Measurements from ENCODE around the gene ADCK2. TPM values are rescaled to one million over a fixed set of nuclear protein-coding genes. Genes with fewer than 3 reads are reported as not detected.

Gene ADCK2
- polyA plus RNA-seq, 1 of the 3 experiments (the other 2 are of a cell fraction) = 19.0 TPM

GRCh38 chr7:140678816-140679130, 6.0 kb downstream of the ADCK2 start:
- Histone ChIP-seq H3K4me2 (no peak overlapping the region), H3K4me1 (ENCODE audit: control insufficient read depth in 1 of 2, insufficient read depth in 2 of 2, low read depth in 1 of 2, low read length in 1 of 2) (peaks cover 4 to 9% of the 10 kb centered on the region in 2 experiments; a peak in 2 of 4 replicates), H3K27me3 (ENCODE audit: insufficient read depth) (no peaks in the 10 kb centered on the region), H3K9me3 (no peaks in the 10 kb centered on the region), H4K20me1 (ENCODE audit: insufficient read depth) (no peaks in the 10 kb centered on the region), H3K36me3 (replicated peaks in 1 of 2; ENCODE audit: control insufficient read depth in 1 of 2, insufficient read depth in 2 of 2, low read length in 1 of 2) (peaks cover 0 to 10% of the 10 kb centered on the region in 2 experiments), H2AFZ (ENCODE audit: low read depth) (no peak overlapping the region), H3K27ac (ENCODE audit: low read depth in 2 of 2, low read length in 1 of 2) (no peak overlapping the region), H3F3A (replicated peaks; ENCODE audit: insufficient read depth) (no peaks in the 10 kb centered on the region), H3K4me3 (ENCODE audit: low read depth in 2 of 2, low read length in 1 of 2) (no peak overlapping the region), H3K9me2 (no peaks in the 10 kb centered on the region), H3K79me2 (ENCODE audit: insufficient read depth) (no peaks in the 10 kb centered on the region), H3K9ac (no peak overlapping the region)
- ChIA-PET POLR2A (no interaction called here), CTCF (interaction anchor here (2.0 kb wide), 1 partner anchor 26 kb away, joined by 6 read pairs; no protein-coding TSS in a partner anchor)
- WGBS (ENCODE audit: low lambda C conversion rate) = 95% methylated on average over 7 of the region's 7 CpGs
- TF ChIP-seq FOXJ3 (CRISPR knock-in tag; IDR thresholded peaks at IDR 0.05) (no peak), GATA2 (CRISPR knock-in tag; IDR thresholded peaks at IDR 0.05) (no peak), RXRA (IDR thresholded peaks at IDR 0.05; ENCODE audit: borderline replicate concordance, low read depth) (no peak), GABPA (IDR thresholded peaks at IDR 0.05; ENCODE audit: low read depth) (no peak), POLR2AphosphoS5 (IDR thresholded peaks at IDR 0.05; ENCODE audit: low read depth, low read length) (no peak), JUND (IDR thresholded peaks at IDR 0.05) (no peak), TAF1 (IDR thresholded peaks at IDR 0.05; ENCODE audit: borderline replicate concordance, low read depth, low read length) (no peak), NFIC (IDR thresholded peaks at IDR 0.05; ENCODE audit: borderline replicate concordance) (no peak), IRF3 (IDR thresholded peaks at IDR 0.05; ENCODE audit: low read depth, low read length) (no peak), RCOR1 (IDR thresholded peaks at IDR 0.05; ENCODE audit: low read length) (no peak), SIN3A (IDR thresholded peaks at IDR 0.05; ENCODE audit: borderline replicate concordance, low read depth, low read length) (no peak)
- TF ChIP-seq, protein P1, sequence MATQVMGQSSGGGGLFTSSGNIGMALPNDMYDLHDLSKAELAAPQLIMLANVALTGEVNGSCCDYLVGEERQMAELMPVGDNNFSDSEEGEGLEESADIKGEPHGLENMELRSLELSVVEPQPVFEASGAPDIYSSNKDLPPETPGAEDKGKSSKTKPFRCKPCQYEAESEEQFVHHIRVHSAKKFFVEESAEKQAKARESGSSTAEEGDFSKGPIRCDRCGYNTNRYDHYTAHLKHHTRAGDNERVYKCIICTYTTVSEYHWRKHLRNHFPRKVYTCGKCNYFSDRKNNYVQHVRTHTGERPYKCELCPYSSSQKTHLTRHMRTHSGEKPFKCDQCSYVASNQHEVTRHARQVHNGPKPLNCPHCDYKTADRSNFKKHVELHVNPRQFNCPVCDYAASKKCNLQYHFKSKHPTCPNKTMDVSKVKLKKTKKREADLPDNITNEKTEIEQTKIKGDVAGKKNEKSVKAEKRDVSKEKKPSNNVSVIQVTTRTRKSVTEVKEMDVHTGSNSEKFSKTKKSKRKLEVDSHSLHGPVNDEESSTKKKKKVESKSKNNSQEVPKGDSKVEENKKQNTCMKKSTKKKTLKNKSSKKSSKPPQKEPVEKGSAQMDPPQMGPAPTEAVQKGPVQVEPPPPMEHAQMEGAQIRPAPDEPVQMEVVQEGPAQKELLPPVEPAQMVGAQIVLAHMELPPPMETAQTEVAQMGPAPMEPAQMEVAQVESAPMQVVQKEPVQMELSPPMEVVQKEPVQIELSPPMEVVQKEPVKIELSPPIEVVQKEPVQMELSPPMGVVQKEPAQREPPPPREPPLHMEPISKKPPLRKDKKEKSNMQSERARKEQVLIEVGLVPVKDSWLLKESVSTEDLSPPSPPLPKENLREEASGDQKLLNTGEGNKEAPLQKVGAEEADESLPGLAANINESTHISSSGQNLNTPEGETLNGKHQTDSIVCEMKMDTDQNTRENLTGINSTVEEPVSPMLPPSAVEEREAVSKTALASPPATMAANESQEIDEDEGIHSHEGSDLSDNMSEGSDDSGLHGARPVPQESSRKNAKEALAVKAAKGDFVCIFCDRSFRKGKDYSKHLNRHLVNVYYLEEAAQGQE (IDR thresholded peaks at IDR 0.05; ENCODE audit: low read depth, low read length) = no peak
- DNase-seq = no peak

DNA sequence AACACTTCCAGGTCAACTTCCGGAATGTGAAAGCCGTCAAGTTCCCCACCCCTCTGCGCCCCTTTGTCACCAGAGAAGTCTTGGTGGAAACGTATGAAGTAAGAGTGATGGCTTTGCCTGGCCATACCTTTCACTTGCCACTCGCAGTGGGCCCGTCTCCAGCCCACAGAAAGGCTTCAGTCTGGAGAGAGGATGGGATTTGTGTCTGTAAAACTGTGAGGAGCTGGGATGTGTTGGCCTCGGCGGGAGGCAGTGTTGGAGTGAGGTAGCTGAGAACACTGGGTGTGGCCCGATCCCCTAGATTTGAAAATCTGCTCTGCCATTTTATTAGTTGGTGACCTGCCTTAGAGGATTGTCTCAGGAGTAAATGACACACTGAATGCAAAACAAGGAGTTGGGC, 6.4 kb downstream of the ADCK2 start:
- H4K20me1 ChIP-seq (ENCODE audit: insufficient read depth) = no peaks in the 10 kb centered on the region
- no peak overlapping the region for H2AFZ ChIP-seq (ENCODE audit: low read depth)
- ChIA-PET CTCF (interaction anchor here (1.3 to 2.0 kb wide), 2 partner anchors 26 to 333 kb away, joined by 5 to 6 read pairs; no protein-coding TSS in a partner anchor), POLR2A (no interaction called here)
- H3K27ac ChIP-seq (ENCODE audit: low read depth in 2 of 2, low read length in 1 of 2) = no peak overlapping the region
- H3F3A ChIP-seq (replicated peaks; ENCODE audit: insufficient read depth) = no peaks in the 10 kb centered on the region
- no peak overlapping the region for H3K9ac ChIP-seq
- peaks cover 0 to 5% of the 10 kb centered on the region in 2 experiments; a peak in 1 of 4 replicates for H3K4me1 ChIP-seq (ENCODE audit: control insufficient read depth in 1 of 2, insufficient read depth in 2 of 2, low read depth in 1 of 2, low read length in 1 of 2)
- H3K9me2 ChIP-seq = no peaks in the 10 kb centered on the region
- no peaks in the 10 kb centered on the region for H3K9me3 ChIP-seq
- no peak for DNase-seq
- no peak overlapping the region for H3K4me3 ChIP-seq (ENCODE audit: low read depth in 2 of 2, low read length in 1 of 2)
- H3K4me2 ChIP-seq = no peak overlapping the region
- H3K36me3 ChIP-seq (replicated peaks in 1 of 2; ENCODE audit: control insufficient read depth in 1 of 2, insufficient read depth in 2 of 2, low read length in 1 of 2) = peaks cover 0 to 10% of the 10 kb centered on the region in 2 experiments
- WGBS (ENCODE audit: low lambda C conversion rate) = 98% methylated on average over 9 of the region's 9 CpGs
- no peaks in the 10 kb centered on the region for H3K27me3 ChIP-seq (ENCODE audit: insufficient read depth)
- H3K79me2 ChIP-seq (ENCODE audit: insufficient read depth) = no peaks in the 10 kb centered on the region
- no peak for TF ChIP-seq MXI1 (IDR thresholded peaks at IDR 0.05; ENCODE audit: low read depth, low read length)
- TF ChIP-seq RXRA (IDR thresholded peaks at IDR 0.05; ENCODE audit: borderline replicate concordance, low read depth) = no peak
- no peak for TF ChIP-seq FOSL2 (IDR thresholded peaks at IDR 0.05; ENCODE audit: borderline replicate concordance, low read depth)
- TF ChIP-seq MAX (IDR thresholded peaks at IDR 0.05; ENCODE audit: low read depth) = no peak
- no peak for TF ChIP-seq USF2 (IDR thresholded peaks at IDR 0.05; ENCODE audit: borderline replicate concordance, low read depth, low read length)
- no peak for TF ChIP-seq TEAD4 (IDR thresholded peaks at IDR 0.05; ENCODE audit: borderline replicate concordance, insufficient read depth)
- TF ChIP-seq PBX3 (IDR thresholded peaks at IDR 0.05) = no peak
- TF ChIP-seq JUND (IDR thresholded peaks at IDR 0.05) = no peak
- no peak for TF ChIP-seq SIN3A (IDR thresholded peaks at IDR 0.05; ENCODE audit: borderline replicate concordance, low read depth, low read length)
- no peak for TF ChIP-seq EP300 (IDR thresholded peaks at IDR 0.05; ENCODE audit: borderline replicate concordance in 1 of 2, low read depth in 1 of 2, low read length in 1 of 2)
- no peak for TF ChIP-seq SMC3 (IDR thresholded peaks at IDR 0.05; ENCODE audit: low read depth, low read length)
- no peak for TF ChIP-seq RCOR1 (IDR thresholded peaks at IDR 0.05; ENCODE audit: low read length)
- TF ChIP-seq TAF1 (IDR thresholded peaks at IDR 0.05; ENCODE audit: borderline replicate concordance, low read depth, low read length) = no peak
- TF ChIP-seq FOXM1 (IDR thresholded peaks at IDR 0.05; ENCODE audit: low read depth) = no peak
- no peak for TF ChIP-seq TCF12 (IDR thresholded peaks at IDR 0.05)

Measured in SK-N-SH (cell line).